Spleen (tissue), 11 donors: ENCODE results near the gene OPCML. TPM values are rescaled to one million over a fixed set of nuclear protein-coding genes. Genes with fewer than 3 reads are reported as not detected.

Experiments used
- DNase-seq: peaks from one replicate; pipeline ENCODE4 v3.0.0-alpha.2; 2020
- H3K27ac ChIP-seq, 8 donors: fragments of 200-600 bp; sonication (generic) in 7 of 8; 1 replicate in 4 of 8; 2 replicates in 4 of 8; pipeline versions ENCODE4 v1.5.0 to v1.8.0; 2016 to 2021; ENCODE audit warnings: inconsistent platforms in 4 of 8, mild to moderate bottlenecking in 4 of 8, moderate library complexity in 1 of 8
- H3K27me3 ChIP-seq, 7 donors: fragments of 200-600 bp; sonication (generic) in 6 of 7; replicated peaks in 1 of 7; 1 replicate in 4 of 7; 2 replicates in 3 of 7; pipeline versions ENCODE4 v1.5.0 to v1.8.0; 2016 to 2021; ENCODE audit warnings: inconsistent platforms in 3 of 7, mild to moderate bottlenecking in 1 of 7
- H3K36me3 ChIP-seq, 6 donors: fragments of 200-600 bp; sonication (generic) in 5 of 6; 1 replicate in 4 of 6; 2 replicates in 2 of 6; pipeline versions ENCODE4 v1.5.0 to v1.8.0; 2016 to 2021; ENCODE audit warnings: inconsistent platforms in 2 of 6
- H3K4me1 ChIP-seq, 6 donors: fragments of 200-600 bp; sonication (generic) in 5 of 6; 1 replicate in 3 of 6; 2 replicates in 3 of 6; pipeline versions ENCODE4 v1.5.0 to v1.8.0; 2016 to 2021; ENCODE audit warnings: inconsistent platforms in 3 of 6
- H3K4me3 ChIP-seq, 8 donors: fragments of 200-600 bp; sonication (generic) in 7 of 8; 1 replicate in 4 of 8; 2 replicates in 4 of 8; pipeline versions ENCODE4 v1.5.0 to v1.8.0; 2016 to 2021; ENCODE audit warnings: inconsistent platforms in 4 of 8, mild to moderate bottlenecking in 4 of 8, moderate library complexity in 2 of 8
- H3K9me3 ChIP-seq, 8 donors: fragments of 200-600 bp; sonication (generic) in 7 of 8; 1 replicate in 4 of 8; 2 replicates in 4 of 8; pipeline versions ENCODE4 v1.5.0 to v1.8.0; 2016 to 2021; ENCODE audit warnings: inconsistent platforms in 4 of 8
- CTCF ChIP-seq, 11 experiments: fragments of 200-600 bp in 7 of 11; fragments of 450-650 bp in 4 of 11; sonication (generic) in 4 of 11; IDR thresholded peaks in 8 of 11; conservative IDR thresholded peaks in 3 of 11; 1 replicate in 7 of 11; 2 replicates in 4 of 11; pipeline versions ENCODE4 v1.4.0 to v1.8.0; 2016 to 2021; ENCODE audit warnings: antibody characterized with exemption in 11 of 11, inconsistent platforms in 4 of 11, mild to moderate bottlenecking in 1 of 11
- POLR2A ChIP-seq, 3 donors: fragments of 450-650 bp; IDR thresholded peaks; one replicate each; pipeline ENCODE4 v1.5.1; 2017; ENCODE audit warnings: antibody characterized with exemption in 3 of 3, mild to moderate bottlenecking in 1 of 3
- POLR2AphosphoS5 ChIP-seq, 3 donors: sonication (generic); formaldehyde crosslinking; IDR thresholded peaks; one replicate each; pipeline ENCODE4 v1.5.1; 2017; ENCODE audit warnings: antibody characterized with exemption in 3 of 3
- WGBS, 5 donors: extraction: QIAGEN DNeasy Blood & Tissue Kit in 3 of 5; methylation state at CpG; one replicate each; pipeline versions ENCODE4 v1.1.5 to v1.1.7; 2013 to 2018; 5-methylcytosine and 5-hydroxymethylcytosine counted together
- intact Hi-C: fragments of 100-400 bp; cut with DNase I; formaldehyde crosslinking; loops from one replicate; pipeline ENCODE4 v1.15.0; 2023; ENCODE audit warnings: low total_unique reads
- polyA plus RNA-seq, 3 donors: library from polyadenylated mRNA; stranded (reverse); fragments of 200-250 nt; gene quantifications; one replicate each; pipeline ENCODE4 v1.2.1, GENCODE V29; 2013
- total RNA-seq, 7 donors: library from RNA; depleted of rRNA in 3 of 7; stranded (reverse); fragments of >200 nt in 3 of 7; fragmentation: NEBNext Ultra II Directional in 4 of 7; extraction: Animal tissue kit (Norgen Biotek cat#: 25700) in 4 of 7; gene quantifications; one replicate each; pipeline versions ENCODE4 v1.1.0 to v1.2.1, GENCODE V29; 2016 to 2021
- donor health status: healthy with polysubstance abuse.
- donor health status: DM: no; HTN: no; CAD: no; lungs with moderate emphysema.
- donor health status: DM: no; HTN: no; CAD: no.
- donor health status: Bipolar disorder and iron deficiency.
- donor health status: healthy.
- donor health status: DM: no; HTN: no; CAD: no.
- donor health status: DM: yes; HTN: yes; CAD: no.

OPCML gene
- total and polyA plus RNA-seq, 10 donors, result 0.09 to 10.7 (median 3.1) TPM

GRCh38 chr11:133146697-133147306 lies 385.5 kb downstream of the OPCML start:
- H3K27ac ChIP-seq, result no peak overlapping the region
- H3K9me3 ChIP-seq, result no peaks in the 10 kb centered on the region
- no peaks in the 10 kb centered on the region for H3K4me1 ChIP-seq
- no peaks in the 10 kb centered on the region for H3K36me3 ChIP-seq
- no peak overlapping the region for H3K4me3 ChIP-seq
- DNase-seq, result no peak
- 71 to 83% (median 76%) methylated on average over 7 of the region's 7 CpGs for WGBS, 5 donors
- peaks cover 0 to 6% (median 0%) of the 10 kb centered on the region in 7 donors for H3K27me3 ChIP-seq
- TF ChIP-seq POLR2A (IDR thresholded peaks at IDR 0.05), result no peak
- no peak for TF ChIP-seq POLR2AphosphoS5 (IDR thresholded peaks at IDR 0.05)
- no peak for TF ChIP-seq CTCF (IDR thresholded peaks at IDR 0.05 in 8 of 11, conservative IDR thresholded peaks at IDR 0.05 in 3 of 11)
- intact Hi-C loops, result no loop called here

GRCh38 chr11:133137939-133138338 lies 394.4 kb downstream of the OPCML start:
- WGBS, 5 donors, result 72 to 86% (median 84%) methylated on average over 5 of the region's 5 CpGs
- Histone ChIP-seq H3K27ac (no peak overlapping the region), H3K36me3 (no peaks in the 10 kb centered on the region), H3K27me3 (peaks cover 0 to 22% (median 0%) of the 10 kb centered on the region in 7 donors), H3K4me1 (peaks cover 0 to 5% (median 0%) of the 10 kb centered on the region in 6 donors), H3K4me3 (no peak overlapping the region), H3K9me3 (no peaks in the 10 kb centered on the region)
- no peak for DNase-seq
- TF ChIP-seq CTCF (IDR thresholded peaks at IDR 0.05 in 8 of 11, conservative IDR thresholded peaks at IDR 0.05 in 3 of 11) (no peak), POLR2AphosphoS5 (IDR thresholded peaks at IDR 0.05) (no peak), POLR2A (IDR thresholded peaks at IDR 0.05) (no peak)
- intact Hi-C loops, result loop anchor here (10.0 kb wide), 1 partner anchor 697 kb away; no protein-coding TSS in a partner anchor

GRCh38 chr11:133137270-133137669 lies 395.0 kb downstream of the OPCML start:
- Histone ChIP-seq H3K36me3 (no peaks in the 10 kb centered on the region), H3K4me3 (no peak overlapping the region), H3K27ac (no peak overlapping the region), H3K9me3 (no peaks in the 10 kb centered on the region), H3K27me3 (peaks cover 0 to 22% (median 0%) of the 10 kb centered on the region in 7 donors), H3K4me1 (peaks cover 0 to 5% (median 0%) of the 10 kb centered on the region in 6 donors)
- 63 to 84% (median 79%) methylated on average over 2 of the region's 2 CpGs for WGBS, 5 donors
- no peak for DNase-seq
- TF ChIP-seq POLR2A (IDR thresholded peaks at IDR 0.05), result no peak
- TF ChIP-seq CTCF (IDR thresholded peaks at IDR 0.05 in 8 of 11, conservative IDR thresholded peaks at IDR 0.05 in 3 of 11), result no peak
- TF ChIP-seq POLR2AphosphoS5 (IDR thresholded peaks at IDR 0.05), result no peak
- intact Hi-C loops, result loop anchor here (10.0 kb wide), 1 partner anchor 698 kb away; no protein-coding TSS in a partner anchor

DNA sequence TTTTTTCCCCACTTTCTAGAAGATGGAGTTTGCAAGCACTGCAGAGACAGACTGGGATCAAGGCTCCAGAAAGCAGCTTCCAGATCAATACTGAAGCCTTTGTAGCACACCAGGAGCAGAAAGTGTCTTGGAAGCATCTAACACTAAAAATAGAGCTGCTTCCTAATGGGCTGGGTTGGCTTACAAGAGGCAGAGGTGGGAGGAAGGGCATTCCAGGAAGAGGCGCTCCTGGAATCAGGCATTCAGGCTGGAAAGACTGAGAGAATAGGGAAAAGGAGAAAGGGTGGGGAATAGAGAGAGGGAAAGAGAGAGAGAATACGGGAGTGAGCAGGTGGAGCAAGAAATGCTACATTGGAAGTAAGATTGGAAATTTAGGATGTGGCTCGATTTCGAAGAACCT lies 395.9 kb downstream of the OPCML start:
- no peak overlapping the region for H3K27ac ChIP-seq
- 61 to 73% (median 68%) methylated on average over 4 of the region's 4 CpGs for WGBS, 5 donors
- peaks cover 0 to 22% (median 0%) of the 10 kb centered on the region in 7 donors for H3K27me3 ChIP-seq
- H3K36me3 ChIP-seq, result no peaks in the 10 kb centered on the region
- H3K9me3 ChIP-seq, result no peaks in the 10 kb centered on the region
- H3K4me1 ChIP-seq, result peaks cover 0 to 5% (median 0%) of the 10 kb centered on the region in 6 donors
- no peak overlapping the region for H3K4me3 ChIP-seq
- TF ChIP-seq CTCF (IDR thresholded peaks at IDR 0.05 in 8 of 11, conservative IDR thresholded peaks at IDR 0.05 in 3 of 11), result no peak
- no peak for TF ChIP-seq POLR2A (IDR thresholded peaks at IDR 0.05)
- TF ChIP-seq POLR2AphosphoS5 (IDR thresholded peaks at IDR 0.05), result no peak
- intact Hi-C loops, result loop anchor here (10.0 kb wide), 1 partner anchor 698 kb away; no protein-coding TSS in a partner anchor
- DNase-seq, result no peak
